K562 (cell line): ENCODE measurements around the gene ZFAND2B.

Experiments used
- CHD4 ChIP-seq: fragments of 200-600 bp; sonication (generic); IDR thresholded peaks from 3 replicates; pipeline ENCODE4 v1.6.1; 2012; ENCODE audit warnings: low read depth, mild to moderate bottlenecking, mixed read lengths, low read length, inconsistent platforms; ENCODE audit not compliant: insufficient read depth, insufficient replicate concordance, poor library complexity, severe bottlenecking
- JUNB ChIP-seq: fragments of 450-650 bp; formaldehyde crosslinking; conservative IDR thresholded peaks from 2 replicates; pipeline ENCODE4 v1.4.0; 2020; ENCODE audit warnings: mild to moderate bottlenecking
- KDM5B ChIP-seq: fragments of 200-600 bp; sonication (generic); IDR thresholded peaks from 2 replicates; pipeline ENCODE4 v1.6.1; 2012; ENCODE audit warnings: low read depth, mild to moderate bottlenecking, moderate library complexity, low read length, control low read depth, inconsistent platforms; ENCODE audit not compliant: insufficient replicate concordance
- PHB2 ChIP-seq: fragments of 450-650 bp; IDR thresholded peaks from 2 replicates; pipeline ENCODE4 v1.6.1; 2017; ENCODE audit warnings: low read depth
- PPARD ChIP-seq: fragments of 250-450 bp; sonication (Bioruptor Pico); IDR thresholded peaks from 2 replicates; pipeline ENCODE4 v1.8.0; 2022; ENCODE audit warnings: inconsistent platforms, mild to moderate bottlenecking, moderate library complexity
- RFX5 ChIP-seq: IDR thresholded peaks from 2 replicates; pipeline ENCODE4 v1.6.1; 2011; ENCODE audit warnings: low read depth, mild to moderate bottlenecking, improper control_type of control experiment, low read length
- SMAD1 ChIP-seq: fragments of 150-350 bp; IDR thresholded peaks from 2 replicates; pipeline ENCODE4 v1.6.1; 2014; ENCODE audit warnings: low read length, low read depth; ENCODE audit not compliant: partially characterized antibody
- TBP ChIP-seq: optimal IDR thresholded peaks from 2 replicates; pipeline ENCODE3; 2011; ENCODE audit warnings: low read depth, low read length, improper control_type of control experiment
- ZFP36 ChIP-seq: fragments of 150-350 bp; IDR thresholded peaks from 2 replicates; pipeline ENCODE4 v1.6.1; 2018; ENCODE audit warnings: low read length, low read depth; ENCODE audit not compliant: partially characterized antibody
- ZNF133 ChIP-seq: fragments of 250-450 bp; sonication (Bioruptor Pico); IDR thresholded peaks from 2 replicates; pipeline ENCODE4 v1.4.0; 2020; ENCODE audit warnings: mild to moderate bottlenecking
- ZNF830 ChIP-seq: fragments of 250-450 bp; sonication (Bioruptor Pico); IDR thresholded peaks from 2 replicates; pipeline ENCODE4 v1.5.0; 2021; ENCODE audit warnings: mild to moderate bottlenecking

- TF ChIP-seq SMAD1 (no peak), RFX5 (no peak), JUNB (CRISPR knock-in tag) (no peak), PPARD (CRISPR knock-in tag) (no peak), KDM5B (no peak), ZNF830 (CRISPR knock-in tag) (no peak), PHB2 (no peak), CHD4 (no peak), ZFP36 (no peak), ZNF133 (CRISPR knock-in tag) (no peak), TBP (no peak)
These were observed 48.0 kb upstream of the ZFAND2B start for GRCh38 chr2:219158586-219158985.
